ENCODE data around the gene TMEM87B.

- no peak for TF ChIP-seq CTCF (IDR thresholded peaks at IDR 0.05)
- TF ChIP-seq POLR2A (IDR thresholded peaks at IDR 0.05): no peak
Measured at GRCh38 chr2:112164876-112165275, 109.8 kb downstream of the TMEM87B start.

Measured in adrenal gland (tissue), 5 donors.